ENCODE data around the gene NODAL.

Gene NODAL

DNA sequence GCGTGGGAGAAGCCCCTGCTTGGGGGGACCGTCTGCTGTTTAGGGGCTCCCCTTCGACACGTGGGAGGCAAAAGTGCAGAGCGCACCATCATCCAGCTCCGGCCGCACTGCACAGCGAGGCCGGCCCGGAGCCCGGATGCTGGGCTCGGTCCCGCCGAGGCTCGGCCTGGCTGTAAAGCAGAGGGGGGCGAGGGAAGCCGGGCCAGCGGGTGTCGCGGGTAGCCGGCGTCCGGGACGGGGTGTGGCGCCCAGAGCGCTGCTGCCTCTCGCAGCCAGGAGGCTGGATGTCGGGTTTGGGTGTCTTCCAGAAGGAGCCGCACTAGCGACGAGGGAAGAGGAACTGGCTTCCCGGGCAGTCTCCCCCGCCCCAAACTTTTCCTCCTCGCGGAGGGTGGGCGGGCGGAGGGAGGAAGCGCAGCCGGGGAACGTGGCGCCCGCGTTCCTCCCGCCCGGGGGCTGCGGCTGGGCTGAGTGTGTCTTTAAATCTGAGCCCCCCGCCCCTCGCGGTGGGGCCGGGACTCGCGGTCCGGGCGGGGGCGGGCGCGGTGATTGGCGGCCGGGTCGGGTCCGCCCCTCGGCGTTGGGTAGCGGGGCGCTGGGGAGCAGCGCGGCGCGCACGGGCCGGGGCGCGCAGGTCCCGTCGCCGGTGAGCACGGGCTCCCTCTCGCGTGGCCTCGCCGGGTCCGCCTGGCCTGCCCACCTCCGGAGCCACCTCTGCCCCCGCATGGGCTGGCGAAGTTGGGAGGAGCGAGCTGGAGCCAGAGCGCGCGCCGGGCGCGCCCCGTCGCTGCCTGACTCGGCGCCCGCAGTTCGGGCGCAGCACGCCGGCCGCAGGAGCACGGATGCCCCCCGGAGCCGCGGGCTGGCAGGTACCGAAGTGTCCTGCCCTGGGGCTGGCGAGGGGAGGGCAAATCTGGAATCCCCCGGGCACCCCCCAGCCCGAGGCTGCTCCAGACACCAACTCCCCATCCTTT is 37.0 kb upstream of the NODAL start, which contains the start of gene PALD1:
PALD1 (plus strand) TSS at position 577 of the 974 bp plus-strand sequence. CDS start 47,185 bp downstream, outside the sequence.
- H3K27me3 ChIP-seq (ENCODE audit: insufficient read depth, low read length) = peaks cover 23% of the 10 kb centered on the region
- H3K4me3 ChIP-seq (ENCODE audit: low read length) = peak within 1 kb of the TSS; percentile 85
- H3K9me3 ChIP-seq (ENCODE audit: insufficient read depth, low read depth, low read length) = no peaks in the 10 kb centered on the region
- H3K4me1 ChIP-seq (ENCODE audit: insufficient read depth, low read length) = peaks cover 22% of the 10 kb centered on the region
- peak within 1 kb of the TSS; percentile 77; the same call in 1 of the 2 replicates for H3K9ac ChIP-seq (ENCODE audit: low read depth, low read length)
- H3K36me3 ChIP-seq (ENCODE audit: insufficient read depth, low read depth, low read length) = no peaks in the 10 kb centered on the region
- no peak within 1 kb of the TSS for H3K27ac ChIP-seq (ENCODE audit: low read length)

DNA sequence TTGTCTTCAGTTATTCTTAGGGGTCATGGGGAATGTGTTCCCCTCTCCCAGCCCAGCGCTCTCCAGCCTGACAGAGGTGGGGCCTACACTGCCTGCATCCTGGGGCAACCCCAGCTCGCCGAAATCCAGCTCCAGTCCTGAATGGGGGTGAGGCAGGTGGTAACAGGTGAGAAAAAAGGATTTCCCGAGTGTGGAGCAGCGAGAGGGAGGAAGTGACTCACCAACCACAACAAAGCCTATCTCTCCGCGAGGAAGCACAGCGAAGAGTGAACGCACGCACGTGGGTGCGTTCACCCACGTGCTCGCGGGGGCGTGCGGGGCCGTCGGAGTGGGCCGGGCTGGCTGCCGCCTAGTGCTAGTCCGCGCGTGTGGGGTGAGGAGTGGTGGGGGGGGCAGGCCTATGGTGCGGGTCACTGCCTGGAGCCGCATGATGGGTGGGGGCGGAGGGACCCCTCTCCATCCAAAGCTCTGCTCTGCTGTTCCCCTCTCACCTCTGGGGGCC is 36.2 kb upstream of the NODAL start:
- H3K4me3 ChIP-seq (ENCODE audit: low read length) = peak overlapping the region; percentile 85; the same call in 1 of the 2 replicates
- no peaks in the 10 kb centered on the region for H3K9me3 ChIP-seq (ENCODE audit: insufficient read depth, low read depth, low read length)
- peak overlapping the region; percentile 77; the same call in 1 of the 2 replicates for H3K9ac ChIP-seq (ENCODE audit: low read depth, low read length)
- H3K4me1 ChIP-seq (ENCODE audit: insufficient read depth, low read length) = peaks cover 22% of the 10 kb centered on the region
- H3K36me3 ChIP-seq (ENCODE audit: insufficient read depth, low read depth, low read length) = no peaks in the 10 kb centered on the region
- H3K27ac ChIP-seq (ENCODE audit: low read length) = no peak overlapping the region
- peaks cover 23% of the 10 kb centered on the region for H3K27me3 ChIP-seq (ENCODE audit: insufficient read depth, low read length)

DNA sequence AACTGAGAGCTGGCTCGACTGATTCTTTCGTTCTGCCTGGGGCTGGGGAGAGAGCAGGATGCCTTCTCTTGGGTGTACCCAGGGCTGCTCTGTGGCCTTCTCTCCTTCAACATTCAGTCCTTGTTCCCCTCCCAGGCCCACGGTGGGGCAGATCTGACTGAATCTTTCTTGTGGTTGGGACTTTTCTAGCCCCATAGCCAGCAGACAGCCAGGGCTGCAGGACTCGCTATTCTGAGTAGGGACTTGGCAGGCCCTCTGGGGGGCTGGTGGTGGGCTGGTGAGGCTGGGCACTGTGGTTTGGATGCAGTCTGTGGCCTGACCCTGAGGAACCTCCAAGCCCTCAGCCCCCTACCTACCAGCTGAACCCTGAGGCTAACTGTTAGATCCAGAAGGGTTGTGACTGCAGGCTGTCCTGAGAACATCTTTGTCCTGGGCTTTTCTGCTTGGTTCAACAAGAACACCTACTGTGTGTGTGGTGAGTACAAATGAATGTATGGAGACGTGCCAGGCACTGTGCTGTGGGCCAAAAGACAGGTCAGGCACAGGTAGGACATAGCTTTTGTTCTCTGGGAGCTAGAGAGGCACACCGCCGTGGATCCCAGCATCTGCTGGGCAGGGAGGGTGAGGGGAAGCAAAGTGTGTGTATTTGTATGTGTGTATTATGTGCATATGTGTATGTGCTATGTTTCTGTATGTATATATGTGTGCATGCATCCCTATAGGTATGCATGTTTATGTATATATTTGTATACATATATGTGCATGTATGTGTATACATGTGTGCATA is 35.0 kb upstream of the NODAL start:
- no peaks in the 10 kb centered on the region for H3K9me3 ChIP-seq (ENCODE audit: insufficient read depth, low read depth, low read length)
- H3K27ac ChIP-seq (ENCODE audit: low read length) = no peak overlapping the region
- H3K4me1 ChIP-seq (ENCODE audit: insufficient read depth, low read length) = peaks cover 22% of the 10 kb centered on the region
- H3K36me3 ChIP-seq (ENCODE audit: insufficient read depth, low read depth, low read length) = no peaks in the 10 kb centered on the region
- peaks cover 23% of the 10 kb centered on the region for H3K27me3 ChIP-seq (ENCODE audit: insufficient read depth, low read length)
- no peak overlapping the region for H3K9ac ChIP-seq (ENCODE audit: low read depth, low read length)
- H3K4me3 ChIP-seq (ENCODE audit: low read length) = no peak overlapping the region

DNA sequence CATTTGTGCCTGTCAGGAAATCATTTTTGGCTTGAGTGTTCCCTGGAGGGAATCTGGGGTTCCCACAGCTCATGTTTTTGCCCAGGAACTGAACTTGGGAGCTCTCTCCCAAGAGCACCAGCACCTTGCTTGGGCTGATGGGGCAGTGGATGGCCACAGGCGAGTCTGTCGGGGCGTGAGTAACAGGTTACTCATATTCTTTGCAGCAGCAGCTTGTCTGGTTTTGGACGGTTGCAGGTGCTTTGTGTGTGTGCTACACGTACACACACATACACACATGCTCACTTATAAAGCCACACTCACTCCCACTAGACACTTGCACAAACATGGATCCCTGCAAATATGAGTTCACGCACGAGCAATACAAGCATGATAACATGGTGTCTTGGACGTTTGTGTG is 34.2 kb upstream of the NODAL start:
- no peaks in the 10 kb centered on the region for H3K9me3 ChIP-seq (ENCODE audit: insufficient read depth, low read depth, low read length)
- H3K4me1 ChIP-seq (ENCODE audit: insufficient read depth, low read length) = peaks cover 22% of the 10 kb centered on the region
- H3K36me3 ChIP-seq (ENCODE audit: insufficient read depth, low read depth, low read length) = no peaks in the 10 kb centered on the region
- no peak overlapping the region for H3K9ac ChIP-seq (ENCODE audit: low read depth, low read length)
- no peak overlapping the region for H3K4me3 ChIP-seq (ENCODE audit: low read length)
- peaks cover 23% of the 10 kb centered on the region for H3K27me3 ChIP-seq (ENCODE audit: insufficient read depth, low read length)
- no peak overlapping the region for H3K27ac ChIP-seq (ENCODE audit: low read length)

DNA sequence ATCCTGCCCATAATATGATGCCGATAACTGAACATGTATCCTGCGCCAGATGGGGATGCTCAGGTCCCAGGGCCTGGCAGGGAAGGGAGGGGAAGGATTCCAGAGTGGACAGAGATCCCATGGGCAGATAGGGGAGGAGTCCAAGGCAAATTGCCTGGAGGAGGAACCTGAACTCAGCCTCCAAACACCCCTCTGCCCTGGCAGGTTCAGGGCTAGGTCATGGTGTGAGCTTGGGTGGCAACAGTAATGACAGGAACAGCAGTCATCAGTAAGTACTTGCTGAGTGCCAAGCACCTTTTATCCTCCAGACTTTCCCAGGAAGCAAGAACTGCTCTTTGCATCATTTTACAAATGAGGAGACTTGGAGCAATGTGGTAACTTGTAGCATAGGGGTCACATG is 33.3 kb upstream of the NODAL start:
- Histone ChIP-seq H3K9me3 (ENCODE audit: insufficient read depth, low read depth, low read length) (no peaks in the 10 kb centered on the region), H3K27me3 (ENCODE audit: insufficient read depth, low read length) (peaks cover 23% of the 10 kb centered on the region), H3K36me3 (ENCODE audit: insufficient read depth, low read depth, low read length) (no peaks in the 10 kb centered on the region), H3K4me1 (ENCODE audit: insufficient read depth, low read length) (peaks cover 13% of the 10 kb centered on the region; the same call in 1 of the 2 replicates), H3K27ac (ENCODE audit: low read length) (no peak overlapping the region), H3K9ac (ENCODE audit: low read depth, low read length) (no peak overlapping the region), H3K4me3 (ENCODE audit: low read length) (no peak overlapping the region)

DNA sequence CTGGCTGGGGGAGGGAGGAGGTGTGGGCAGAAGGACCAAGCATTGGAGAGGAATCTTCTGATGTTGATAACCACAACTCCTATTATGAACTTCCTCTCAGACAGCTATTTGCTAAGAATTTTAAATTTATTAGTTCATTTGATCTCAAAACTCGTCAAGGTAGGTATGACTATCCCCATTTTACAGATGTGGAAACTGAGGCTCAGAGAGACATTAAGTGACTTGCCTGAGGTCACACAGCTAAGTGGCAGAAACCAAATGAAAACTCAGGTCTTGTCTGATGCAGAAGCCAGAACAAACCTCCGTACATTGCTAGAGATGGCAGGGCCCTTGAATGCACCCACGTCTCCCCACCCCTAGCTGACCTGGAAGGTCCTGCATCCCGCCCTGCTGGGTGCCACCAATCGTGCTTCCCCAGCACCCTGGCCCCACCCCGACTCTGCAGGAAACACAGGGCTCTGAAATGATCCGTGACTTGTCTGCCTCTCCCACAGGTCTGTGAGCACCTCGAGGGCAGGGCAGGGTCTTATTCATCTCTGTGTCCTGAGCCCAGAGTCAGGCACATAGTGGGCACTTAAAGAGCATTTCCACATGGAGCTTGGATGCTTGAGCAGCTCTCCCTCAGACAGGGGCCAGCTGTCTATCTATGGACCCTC is 31.4 kb upstream of the NODAL start:
- Histone ChIP-seq H3K27me3 (ENCODE audit: insufficient read depth, low read length) (peaks cover 18% of the 10 kb centered on the region), H3K4me3 (ENCODE audit: low read length) (no peak overlapping the region), H3K4me1 (ENCODE audit: insufficient read depth, low read length) (peaks cover 8% of the 10 kb centered on the region; the same call in 1 of the 2 replicates), H3K9me3 (ENCODE audit: insufficient read depth, low read depth, low read length) (no peaks in the 10 kb centered on the region), H3K36me3 (ENCODE audit: insufficient read depth, low read depth, low read length) (no peaks in the 10 kb centered on the region), H3K9ac (ENCODE audit: low read depth, low read length) (no peak overlapping the region), H3K27ac (ENCODE audit: low read length) (no peak overlapping the region)

DNA sequence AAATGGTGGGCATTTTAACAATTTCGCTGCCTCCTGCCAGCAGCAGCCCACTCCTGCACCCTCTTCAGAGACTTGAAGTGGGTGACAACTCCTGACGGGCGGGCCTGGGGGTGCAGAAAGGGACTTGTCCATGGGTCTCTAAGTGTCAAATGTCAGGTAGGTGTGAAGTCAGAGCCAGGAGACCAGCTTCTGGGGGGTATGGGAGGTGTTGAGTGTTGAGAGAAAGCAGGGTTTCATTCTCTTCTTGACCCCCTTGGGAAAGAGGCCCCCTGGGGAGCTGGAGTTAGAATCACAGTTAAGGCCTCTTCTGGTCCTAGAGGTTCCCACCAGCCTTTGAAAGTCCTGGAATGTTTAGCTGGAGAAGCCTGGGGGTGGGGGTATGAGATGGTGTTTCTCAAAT is 25.5 kb upstream of the NODAL start:
- H3K9me3 ChIP-seq (ENCODE audit: insufficient read depth, low read depth, low read length) = no peaks in the 10 kb centered on the region
- no peak overlapping the region for H3K27ac ChIP-seq (ENCODE audit: low read length)
- no peak overlapping the region for H3K4me3 ChIP-seq (ENCODE audit: low read length)
- H3K36me3 ChIP-seq (ENCODE audit: insufficient read depth, low read depth, low read length) = no peaks in the 10 kb centered on the region
- no peaks in the 10 kb centered on the region for H3K27me3 ChIP-seq (ENCODE audit: insufficient read depth, low read length)
- H3K4me1 ChIP-seq (ENCODE audit: insufficient read depth, low read length) = no peaks in the 10 kb centered on the region
- H3K9ac ChIP-seq (ENCODE audit: low read depth, low read length) = no peak overlapping the region

GRCh38 chr10:70465832-70466231 is 24.4 kb upstream of the NODAL start:
- Histone ChIP-seq H3K27ac (ENCODE audit: low read length) (no peak overlapping the region), H3K9ac (ENCODE audit: low read depth, low read length) (no peak overlapping the region), H3K4me3 (ENCODE audit: low read length) (no peak overlapping the region), H3K27me3 (ENCODE audit: insufficient read depth, low read length) (peaks cover 5% of the 10 kb centered on the region; the same call in 1 of the 2 replicates), H3K36me3 (ENCODE audit: insufficient read depth, low read depth, low read length) (no peaks in the 10 kb centered on the region), H3K4me1 (ENCODE audit: insufficient read depth, low read length) (no peaks in the 10 kb centered on the region), H3K9me3 (ENCODE audit: insufficient read depth, low read depth, low read length) (no peaks in the 10 kb centered on the region)

DNA sequence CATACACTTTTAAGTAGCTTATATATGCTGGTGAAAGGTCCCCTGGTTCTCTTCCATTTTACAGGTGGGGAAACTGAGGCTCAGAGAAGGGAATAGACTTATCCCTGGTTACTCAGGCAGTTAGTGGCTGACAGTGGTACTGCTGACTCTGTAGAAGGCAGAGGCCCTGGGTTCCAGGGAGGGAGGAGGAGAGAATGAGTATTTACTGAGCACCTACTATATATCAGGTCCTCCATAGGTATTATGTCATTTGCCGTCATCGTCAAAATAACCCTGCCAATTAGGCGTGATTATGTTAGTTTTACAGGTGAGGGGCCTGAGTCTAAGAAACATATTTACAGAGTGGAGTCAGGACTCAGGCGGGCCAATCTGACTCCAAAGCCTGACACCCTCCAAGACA is 23.8 kb upstream of the NODAL start:
- H3K4me3 ChIP-seq (ENCODE audit: low read length) = no peak overlapping the region
- H3K27me3 ChIP-seq (ENCODE audit: insufficient read depth, low read length) = peaks cover 11% of the 10 kb centered on the region
- H3K36me3 ChIP-seq (ENCODE audit: insufficient read depth, low read depth, low read length) = no peaks in the 10 kb centered on the region
- no peak overlapping the region for H3K27ac ChIP-seq (ENCODE audit: low read length)
- H3K9me3 ChIP-seq (ENCODE audit: insufficient read depth, low read depth, low read length) = no peaks in the 10 kb centered on the region
- peaks cover 1% of the 10 kb centered on the region; the same call in 1 of the 2 replicates for H3K4me1 ChIP-seq (ENCODE audit: insufficient read depth, low read length)
- no peak overlapping the region for H3K9ac ChIP-seq (ENCODE audit: low read depth, low read length)

- no peak overlapping the region for H3K9ac ChIP-seq (ENCODE audit: low read depth, low read length)
- H3K27me3 ChIP-seq (ENCODE audit: insufficient read depth, low read length) = peaks cover 39% of the 10 kb centered on the region
- H3K4me1 ChIP-seq (ENCODE audit: insufficient read depth, low read length) = peaks cover 12% of the 10 kb centered on the region; the same call in 1 of the 2 replicates
- no peak overlapping the region for H3K27ac ChIP-seq (ENCODE audit: low read length)
- H3K9me3 ChIP-seq (ENCODE audit: insufficient read depth, low read depth, low read length) = no peaks in the 10 kb centered on the region
- H3K36me3 ChIP-seq (ENCODE audit: insufficient read depth, low read depth, low read length) = no peaks in the 10 kb centered on the region
- H3K4me3 ChIP-seq (ENCODE audit: low read length) = no peak overlapping the region
These were observed 21.0 kb upstream of the NODAL start for GRCh38 chr10:70462349-70462984.
